Testis (tissue), 2 donors: ENCODE results near the gene CFAP107.

Experiments used
- CTCF ChIP-seq, 3 experiments: fragments of 450-650 bp in 2 of 3; fragments of 200-600 bp in 1 of 3; sonication (generic) in 1 of 3; IDR thresholded peaks; one replicate each; pipeline ENCODE4 v1.5.1; 2016 to 2019; ENCODE audit warnings: antibody characterized with exemption in 3 of 3, mild to moderate bottlenecking in 2 of 3, moderate library complexity in 1 of 3
- POLR2A ChIP-seq: fragments of 450-650 bp; IDR thresholded peaks from one replicate; pipeline ENCODE4 v1.6.1; 2017; ENCODE audit warnings: antibody characterized with exemption, mild to moderate bottlenecking, moderate library complexity

GRCh38 chr1:12722626-12723025, 23.4 kb upstream of the CFAP107 start:
- TF ChIP-seq CTCF (IDR thresholded peaks at IDR 0.05), result no peak
- no peak for TF ChIP-seq POLR2A
